H9 (cell line): ENCODE data around the gene TEX28. TPM values are rescaled to one million over a fixed set of nuclear protein-coding genes. Genes with fewer than 3 reads are reported as not detected.

Source experiments
- DNase-seq: peaks from one replicate; pipeline ENCODE4 v3.0.0-alpha.2; 2017
- H2AFZ ChIP-seq: one replicate; pipeline ENCODE4 v1.6.1; 2013; ENCODE audit warnings: mild to moderate bottlenecking, low read length, control low read depth, moderate library complexity
- H2AK5ac ChIP-seq: 2 replicates; pipeline ENCODE4 v1.6.1; 2013; ENCODE audit warnings: low read length, control low read depth, mixed read lengths; ENCODE audit not compliant: insufficient read length
- H2BK120ac ChIP-seq: one replicate; pipeline ENCODE4 v1.6.1; 2013; ENCODE audit warnings: low read depth, mild to moderate bottlenecking, low read length, control low read depth, inconsistent platforms; ENCODE audit not compliant: poor library complexity, severe bottlenecking
- H2BK12ac ChIP-seq: 2 replicates; pipeline ENCODE4 v1.6.1; 2013; ENCODE audit warnings: low read length, control low read depth, mixed read lengths, low read depth; ENCODE audit not compliant: insufficient read length
- H2BK15ac ChIP-seq: 2 replicates; pipeline ENCODE4 v1.6.1; 2013; ENCODE audit warnings: low read depth, low read length, control low read depth
- H2BK20ac ChIP-seq: one replicate; pipeline ENCODE4 v1.6.1; 2013; ENCODE audit warnings: low read depth, mild to moderate bottlenecking, low read length, control low read depth, inconsistent platforms; ENCODE audit not compliant: poor library complexity, severe bottlenecking
- H2BK5ac ChIP-seq: 2 replicates; pipeline ENCODE4 v1.6.1; 2013; ENCODE audit warnings: low read length, control low read depth, mixed read lengths; ENCODE audit not compliant: insufficient read length
- H3K14ac ChIP-seq: 2 replicates; pipeline ENCODE4 v1.6.1; 2013; ENCODE audit warnings: low read length, control low read depth; ENCODE audit not compliant: insufficient read depth
- H3K18ac ChIP-seq: 2 replicates; pipeline ENCODE4 v1.6.1; 2013; ENCODE audit warnings: low read depth, mild to moderate bottlenecking, mixed read lengths, low read length, control low read depth; ENCODE audit not compliant: insufficient read length
- H3K23ac ChIP-seq: 2 replicates; pipeline ENCODE4 v1.6.1; 2013; ENCODE audit warnings: low read length, control low read depth, mixed read lengths, low read depth; ENCODE audit not compliant: insufficient read length
- H3K23me2 ChIP-seq: 2 replicates; pipeline ENCODE4 v1.6.1; 2013; ENCODE audit warnings: low read depth, mild to moderate bottlenecking, mixed read lengths, low read length, control low read depth; ENCODE audit not compliant: insufficient read length, poor library complexity, severe bottlenecking
- H3K27ac ChIP-seq: 2 replicates; pipeline ENCODE4 v1.5.1; 2013; ENCODE audit warnings: low read length, control low read depth, mixed read lengths, low read depth; ENCODE audit not compliant: insufficient read length
- H3K27me3 ChIP-seq: 2 replicates; pipeline ENCODE4 v1.6.1; 2013; ENCODE audit warnings: low read length, control low read depth, inconsistent platforms; ENCODE audit not compliant: insufficient read depth
- H3K4ac ChIP-seq: 2 replicates; pipeline ENCODE4 v1.6.1; 2013; ENCODE audit warnings: low read depth, mild to moderate bottlenecking, control low read depth, inconsistent platforms, low read length, moderate library complexity
- H3K4me1 ChIP-seq: 2 replicates; pipeline ENCODE4 v1.6.1; 2013; ENCODE audit warnings: low read length, control low read depth, inconsistent platforms; ENCODE audit not compliant: insufficient read depth
- H3K4me2 ChIP-seq: 2 replicates; pipeline ENCODE4 v1.6.1; 2013; ENCODE audit warnings: low read length, control low read depth, mixed read lengths; ENCODE audit not compliant: insufficient read length, insufficient read depth
- H3K56ac ChIP-seq: 2 replicates; pipeline ENCODE4 v1.6.1; 2013; ENCODE audit warnings: low read depth, mild to moderate bottlenecking, mixed read lengths, low read length, control low read depth; ENCODE audit not compliant: insufficient read length
- H3K79me1 ChIP-seq: 2 replicates; pipeline ENCODE4 v1.6.1; 2013; ENCODE audit warnings: low read depth, mild to moderate bottlenecking, moderate library complexity, low read length, control low read depth, inconsistent platforms; ENCODE audit not compliant: insufficient read depth, poor library complexity, severe bottlenecking
- H3K79me2 ChIP-seq: 2 replicates; pipeline ENCODE4 v1.6.1; 2013; ENCODE audit warnings: low read length, control low read depth, inconsistent platforms; ENCODE audit not compliant: insufficient read depth
- H3K9ac ChIP-seq: 2 replicates; pipeline ENCODE4 v1.6.1; 2013; ENCODE audit warnings: low read length, control low read depth, mixed read lengths; ENCODE audit not compliant: insufficient read length; ENCODE audit errors: extremely low read depth
- H3K9me3 ChIP-seq: one replicate; pipeline ENCODE4 v1.6.1; 2013; ENCODE audit warnings: low read depth, low read length, inconsistent platforms; ENCODE audit not compliant: control insufficient read depth
- H3T11ph ChIP-seq: one replicate; pipeline ENCODE4 v1.6.1; 2013; ENCODE audit warnings: mild to moderate bottlenecking, low read length, control low read depth, inconsistent platforms
- H4K20me1 ChIP-seq: one replicate; pipeline ENCODE4 v1.6.1; 2013; ENCODE audit not compliant: control insufficient read depth, insufficient read length, insufficient read depth
- H4K5ac ChIP-seq: 2 replicates; pipeline ENCODE4 v1.6.1; 2013; ENCODE audit warnings: low read depth, mild to moderate bottlenecking, mixed read lengths, low read length, control low read depth; ENCODE audit not compliant: insufficient read length
- H4K8ac ChIP-seq: replicated peaks from 2 replicates; pipeline ENCODE4 v1.6.1; 2013; ENCODE audit warnings: low read length, control low read depth, mixed read lengths, low read depth; ENCODE audit not compliant: insufficient read length
- H4K91ac ChIP-seq: 2 replicates; pipeline ENCODE4 v1.6.1; 2013; ENCODE audit warnings: low read depth, mild to moderate bottlenecking, moderate library complexity, mixed read lengths, low read length, control low read depth; ENCODE audit not compliant: insufficient read length
- H3K27ac Mint-ChIP-seq, 3 experiments: 2 replicates in 2 of 3; 3 replicates in 1 of 3; pipeline ENCODE4 v1.8.0; 2020 to 2021; ENCODE audit warnings: mixed read lengths in 3 of 3, mild to moderate bottlenecking in 1 of 3, moderate library complexity in 1 of 3
- H3K27me3 Mint-ChIP-seq: 2 replicates; pipeline ENCODE4 v1.8.0; 2021; ENCODE audit warnings: low read depth, mild to moderate bottlenecking, moderate library complexity, mixed read lengths
- H3K36me3 Mint-ChIP-seq, 3 experiments: 2 replicates in 2 of 3; 3 replicates in 1 of 3; pipeline ENCODE4 v1.8.0; 2020 to 2021; ENCODE audit warnings: low read depth in 3 of 3, mixed read lengths in 3 of 3; ENCODE audit not compliant: insufficient read depth in 1 of 3
- H3K4me1 Mint-ChIP-seq, 2 experiments: 2 replicates each; pipeline ENCODE4 v1.8.0; 2020; ENCODE audit warnings: mixed read lengths in 2 of 2
- H3K4me3 Mint-ChIP-seq, 2 experiments: 2 replicates in 1 of 2; 3 replicates in 1 of 2; pipeline ENCODE4 v1.8.0; 2020 to 2021; ENCODE audit warnings: mild to moderate bottlenecking in 2 of 2, mixed read lengths in 2 of 2, moderate library complexity in 1 of 2
- H3K9me3 Mint-ChIP-seq, 2 experiments: 2 replicates in 1 of 2; 3 replicates in 1 of 2; pipeline ENCODE4 v1.8.0; 2020; ENCODE audit warnings: mild to moderate bottlenecking in 2 of 2, mixed read lengths in 2 of 2, moderate library complexity in 1 of 2
- CTCF ChIP-seq: fragments of 200-600 bp; sonication (generic); conservative IDR thresholded peaks from 3 replicates; pipeline ENCODE4 v1.8.0; 2021; ENCODE audit warnings: antibody characterized with exemption, mild to moderate bottlenecking
- WGBS: extraction: QIAGEN DNeasy Blood & Tissue Kit; methylation state at CpG from one replicate; pipeline ENCODE4 v1.1.7; 2013; ENCODE audit warnings: missing lambda C conversion rate, low lambda C conversion rate, mixed read lengths; ENCODE audit not compliant: insufficient read length; ENCODE audit errors: extremely low coverage; 5-methylcytosine and 5-hydroxymethylcytosine counted together
- total RNA-seq: library from RNA; stranded (reverse); gene quantifications from 2 replicates; pipeline ENCODE4 v1.2.1, GENCODE V29; 2021

Gene TEX28
- total RNA-seq, 1 experiment from 2014 or later = not detected

GRCh38 chrX:154310616-154311536, 16.0 kb upstream of the TEX28 start:
- no peaks in the 10 kb centered on the region for H3K27me3 ChIP-seq
- no peak overlapping the region for H2BK12ac ChIP-seq
- no peak overlapping the region for H2BK5ac ChIP-seq
- no peaks in the 10 kb centered on the region for H3K23me2 ChIP-seq
- Mint-ChIP-seq H3K4me3 (no peak overlapping the region), H3K9me3 (peaks cover 75 to 81% of the 10 kb centered on the region in 2 experiments), H3K27me3 (peaks cover 21% of the 10 kb centered on the region), H3K4me1 (peaks cover 2 to 4% of the 10 kb centered on the region in 2 experiments; a peak in 3 of 4 replicates), H3K36me3 (peaks cover 0 to 4% (median 0%) of the 10 kb centered on the region in 3 experiments; a peak in 3 of 7 replicates), H3K27ac (no peak overlapping the region)
- H3K4me2 ChIP-seq = no peak overlapping the region
- H3K4me1 ChIP-seq = no peaks in the 10 kb centered on the region
- H3K27ac ChIP-seq = no peak overlapping the region
- no peak overlapping the region for H2AK5ac ChIP-seq
- H3K9me3 ChIP-seq = peaks cover 67% of the 10 kb centered on the region
- H3K14ac ChIP-seq = no peak overlapping the region
- H3K79me2 ChIP-seq = no peaks in the 10 kb centered on the region
- H2BK120ac ChIP-seq = no peak overlapping the region
- no peak overlapping the region for H2AFZ ChIP-seq
- no peak overlapping the region for H3K9ac ChIP-seq
- no peak overlapping the region for H2BK20ac ChIP-seq
- no peak overlapping the region for H4K8ac ChIP-seq
- H3K56ac ChIP-seq = no peak overlapping the region
- H3K4ac ChIP-seq = no peak overlapping the region
- no peak overlapping the region for H4K91ac ChIP-seq
- no peaks in the 10 kb centered on the region for H3K79me1 ChIP-seq
- H3T11ph ChIP-seq = no peak overlapping the region
- H3K18ac ChIP-seq = no peak overlapping the region
- H4K5ac ChIP-seq = no peak overlapping the region
- no peak overlapping the region for H2BK15ac ChIP-seq
- DNase-seq = no peak
- TF ChIP-seq CTCF = no peak
- H3K23ac ChIP-seq = no peak overlapping the region
- WGBS = no CpG with 5 or more reads among the region's 19 CpGs
- H4K20me1 ChIP-seq = no peaks in the 10 kb centered on the region
